Measurements from ENCODE around the gene MYCN. TPM values are rescaled to one million over a fixed set of nuclear protein-coding genes. Genes with fewer than 3 reads are reported as not detected.

The MYCN gene
- total and polyA plus RNA-seq, 2 donors (not counting 3 experiments of a cell fraction or from before 2014, with no cell fraction given) = 0.47 to 6.8 TPM

GRCh38 chr2:15952451-15953146, 12.2 kb downstream of the MYCN start:
- BruUV-seq (replicated peaks) = no TSS peak
- Histone ChIP-seq H3K27me3 (ENCODE audit: control insufficient read depth in 2 of 2, insufficient read depth in 2 of 2, low read length in 2 of 2) (no peaks in the 10 kb centered on the region), H3K27ac (ENCODE audit: insufficient read depth, low read depth, low read length) (no peak overlapping the region), H3K9ac (replicated peaks; ENCODE audit: extremely low read depth, insufficient read depth, low read length) (no peak overlapping the region), H3K79me2 (ENCODE audit: control insufficient read depth, insufficient read depth, low read length) (no peaks in the 10 kb centered on the region), H3K4me1 (ENCODE audit: control insufficient read depth, extremely low read depth, insufficient read depth, low read length) (no peaks in the 10 kb centered on the region), H4K20me1 (replicated peaks; ENCODE audit: control insufficient read depth, extremely low read depth, insufficient read depth, low read length) (no peaks in the 10 kb centered on the region), H3K9me3 (replicated peaks; ENCODE audit: control insufficient read depth, insufficient read depth, low read length) (no peaks in the 10 kb centered on the region), H3K4me2 (ENCODE audit: insufficient read depth, low read length) (no peak overlapping the region), H3K36me3 (ENCODE audit: control insufficient read depth in 2 of 2, extremely low read depth in 1 of 2, insufficient read depth in 2 of 2, low read length in 2 of 2) (no peaks in the 10 kb centered on the region), H2AFZ (ENCODE audit: low read depth, low read length) (no peak overlapping the region), H3K4me3 (replicated peaks in 1 of 3; ENCODE audit: insufficient read depth in 1 of 3, low read depth in 1 of 3, low read length in 3 of 3) (no peak overlapping the region), H3K9me1 (replicated peaks; ENCODE audit: control insufficient read depth, extremely low read depth, insufficient read depth, low read length) (no peaks in the 10 kb centered on the region)
- DNase-seq (ENCODE audit: low read depth, low spot score) = no peak
- FAIRE-seq = no peak
- TF ChIP-seq GATA2 (IDR thresholded peaks at IDR 0.05; ENCODE audit: insufficient read depth, insufficient read length, low read depth, low read length) (no peak), POLR2AphosphoS5 (IDR thresholded peaks at IDR 0.05; ENCODE audit: insufficient read depth, low read depth, low read length) (no peak), CTCF (IDR thresholded peaks at IDR 0.05; ENCODE audit: extremely low read depth in 1 of 2, insufficient read depth in 1 of 2, low read depth in 1 of 2, low read length in 2 of 2) (no peak), JUN (IDR thresholded peaks at IDR 0.05; ENCODE audit: borderline replicate concordance, insufficient read depth, insufficient read length, low read depth) (no peak), EZH2 (IDR thresholded peaks at IDR 0.05; ENCODE audit: borderline replicate concordance, low read depth, low read length, severe bottlenecking) (no peak)
- ChIA-PET POLR2A (no interaction called here), CTCF (no interaction called here)
- dilution Hi-C loops (cut with MboI; ENCODE audit: extremely low pct_ligation_motif_present, low sequenced_read_pairs) = no loop called here
- intact Hi-C loops (cut with micrococcal nuclease) = no loop called here

Measured in endothelial cell of umbilical vein (primary cell).